HEK293 (cell line): ENCODE results near the gene ISM1.
A peak's percentile ranks its signal among the peaks of the same experiment; 100 is the strongest.

Experiments
- CTCF ChIA-PET: fragments of 350-600 bp; formaldehyde crosslinking; extraction: SDS; loops from one replicate; lab custom pipeline; 2021; ENCODE audit warnings: antibody characterized with exemption; lab: Yijun Ruan, JAX
- POLR2A ChIA-PET: fragments of 300-600 bp; formaldehyde crosslinking; extraction: SDS; loops from one replicate; lab custom pipeline; 2020; ENCODE audit warnings: antibody characterized with exemption, inconsistent platforms; lab: Yijun Ruan, JAX
- H3K27ac ChIP-seq: fragments of 200-500 bp; sonication (Bioruptor generic); 2 replicates; pipeline ENCODE4 v1.5.1; 2014; ENCODE audit warnings: low read depth, low read length, control low read depth, inconsistent platforms; ENCODE audit errors: extremely low read depth
- H3K36me3 ChIP-seq, 2 experiments: fragments of 200-500 bp in 1 of 2; sonication (Bioruptor generic) in 1 of 2; 1 replicate in 1 of 2; 2 replicates in 1 of 2; pipeline ENCODE4 v1.5.1; 2014 to 2017; ENCODE audit warnings: inconsistent platforms in 2 of 2, low read length in 2 of 2; ENCODE audit not compliant: control insufficient read depth in 2 of 2, insufficient read depth in 1 of 2
- H3K4me1 ChIP-seq: fragments of 200-500 bp; sonication (Bioruptor generic); 2 replicates; pipeline ENCODE4 v1.5.1; 2014; ENCODE audit warnings: mild to moderate bottlenecking, low read length, inconsistent platforms; ENCODE audit not compliant: control insufficient read depth, insufficient read depth
- H3K4me3 ChIP-seq: 2 replicates; pipeline ENCODE4 v1.5.1; 2011; ENCODE audit warnings: low read depth, mild to moderate bottlenecking, control low read depth, low read length, moderate library complexity
- H3K9me3 ChIP-seq: fragments of 200-500 bp; sonication (Bioruptor generic); 2 replicates; pipeline ENCODE4 v1.5.1; 2014; ENCODE audit warnings: low read depth, low read length, inconsistent platforms; ENCODE audit not compliant: control insufficient read depth, insufficient read depth
- CTCF ChIP-seq: fragments of 450-650 bp; formaldehyde crosslinking; IDR thresholded peaks from 2 replicates; pipeline ENCODE4 v1.5.1; 2016; ENCODE audit warnings: missing biosample characterization, missing genetic modification characterization
- EGR2 ChIP-seq: fragments of 450-650 bp; formaldehyde crosslinking; IDR thresholded peaks from 2 replicates; pipeline ENCODE4 v1.5.1; 2016; ENCODE audit warnings: low read depth, missing biosample characterization, missing genetic modification characterization
- KLF17 ChIP-seq: fragments of 450-650 bp; formaldehyde crosslinking; IDR thresholded peaks from 2 replicates; pipeline ENCODE4 v1.5.1; 2016; ENCODE audit warnings: missing biosample characterization, missing genetic modification characterization
- OVOL3 ChIP-seq: fragments of 450-650 bp; formaldehyde crosslinking; IDR thresholded peaks from 2 replicates; pipeline ENCODE4 v1.5.1; 2016; ENCODE audit warnings: missing biosample characterization, missing genetic modification characterization
- PATZ1 ChIP-seq: fragments of 450-650 bp; formaldehyde crosslinking; IDR thresholded peaks from 2 replicates; pipeline ENCODE4 v1.5.1; 2016; ENCODE audit warnings: missing biosample characterization, missing genetic modification characterization
- PRDM10 ChIP-seq: fragments of 450-650 bp; formaldehyde crosslinking; IDR thresholded peaks from 2 replicates; pipeline ENCODE4 v1.5.1; 2016; ENCODE audit warnings: missing biosample characterization, missing genetic modification characterization
- SP3 ChIP-seq: fragments of 450-650 bp; formaldehyde crosslinking; IDR thresholded peaks from 2 replicates; pipeline ENCODE4 v1.5.1; 2016; ENCODE audit warnings: missing biosample characterization, missing genetic modification characterization
- YY2 ChIP-seq: fragments of 450-650 bp; formaldehyde crosslinking; IDR thresholded peaks from 2 replicates; pipeline ENCODE4 v1.5.1; 2016; ENCODE audit warnings: missing biosample characterization, missing genetic modification characterization
- ZBTB6 ChIP-seq: fragments of 450-650 bp; formaldehyde crosslinking; IDR thresholded peaks from 2 replicates; pipeline ENCODE4 v1.5.1; 2017; ENCODE audit warnings: missing biosample characterization, missing genetic modification characterization
- ZFHX2 ChIP-seq: fragments of 450-650 bp; formaldehyde crosslinking; conservative IDR thresholded peaks from 2 replicates; pipeline ENCODE4 v1.5.1; 2016; ENCODE audit warnings: missing biosample characterization, missing genetic modification characterization
- ZFP3 ChIP-seq: fragments of 450-650 bp; formaldehyde crosslinking; IDR thresholded peaks from 2 replicates; pipeline ENCODE4 v1.5.1; 2016; ENCODE audit warnings: low read depth, missing biosample characterization, missing genetic modification characterization
- ZNF138 ChIP-seq: fragments of 450-650 bp; formaldehyde crosslinking; IDR thresholded peaks from 2 replicates; pipeline ENCODE4 v1.5.1; 2016; ENCODE audit warnings: missing biosample characterization, missing genetic modification characterization, borderline replicate concordance
- ZNF211 ChIP-seq: fragments of 450-650 bp; formaldehyde crosslinking; IDR thresholded peaks from 2 replicates; pipeline ENCODE4 v1.5.1; 2016; ENCODE audit warnings: low read depth, missing biosample characterization, missing genetic modification characterization
- ZNF266 ChIP-seq: fragments of 450-650 bp; formaldehyde crosslinking; IDR thresholded peaks from 2 replicates; pipeline ENCODE4 v1.5.1; 2016; ENCODE audit warnings: missing biosample characterization, missing genetic modification characterization, low read depth
- ZNF341 ChIP-seq: fragments of 450-650 bp; formaldehyde crosslinking; IDR thresholded peaks from 2 replicates; pipeline ENCODE4; 2016; ENCODE audit warnings: low read depth, missing biosample characterization, missing genetic modification characterization
- ZNF362 ChIP-seq: fragments of 450-650 bp; formaldehyde crosslinking; IDR thresholded peaks from 2 replicates; pipeline ENCODE4 v1.5.1; 2016; ENCODE audit warnings: missing biosample characterization, missing genetic modification characterization
- ZNF426 ChIP-seq: fragments of 450-650 bp; formaldehyde crosslinking; IDR thresholded peaks from 2 replicates; pipeline ENCODE4 v1.5.1; 2017; ENCODE audit warnings: missing biosample characterization, missing genetic modification characterization, mild to moderate bottlenecking, inconsistent platforms, moderate library complexity
- ZNF513 ChIP-seq: fragments of 450-650 bp; IDR thresholded peaks from 2 replicates; pipeline ENCODE4 v1.5.1; 2018; ENCODE audit warnings: missing biosample characterization, missing genetic modification characterization
- ZNF544 ChIP-seq: fragments of 450-650 bp; formaldehyde crosslinking; IDR thresholded peaks from 2 replicates; pipeline ENCODE4 v1.5.0; 2017; ENCODE audit warnings: missing biosample characterization, missing genetic modification characterization
- ZNF626 ChIP-seq: fragments of 450-650 bp; sonication (Bioruptor Pico); formaldehyde crosslinking; IDR thresholded peaks from 2 replicates; pipeline ENCODE4 v1.5.1; 2018; ENCODE audit warnings: missing biosample characterization, missing genetic modification characterization, inconsistent platforms
- ZNF639 ChIP-seq: fragments of 450-650 bp; formaldehyde crosslinking; IDR thresholded peaks from 2 replicates; pipeline ENCODE4 v1.5.1; 2016; ENCODE audit warnings: missing biosample characterization, missing genetic modification characterization
- ZNF670 ChIP-seq: fragments of 450-650 bp; formaldehyde crosslinking; IDR thresholded peaks from 2 replicates; pipeline ENCODE4 v1.5.1; 2016; ENCODE audit warnings: missing biosample characterization, missing genetic modification characterization, low read depth
- ZNF792 ChIP-seq: fragments of 450-650 bp; formaldehyde crosslinking; IDR thresholded peaks from 2 replicates; pipeline ENCODE4 v1.5.1; 2016; ENCODE audit warnings: missing biosample characterization, missing genetic modification characterization
- ZNF843 ChIP-seq: fragments of 450-650 bp; formaldehyde crosslinking; IDR thresholded peaks from 2 replicates; pipeline ENCODE4 v1.5.1; 2016; ENCODE audit warnings: missing biosample characterization, missing genetic modification characterization

ISM1 gene

GRCh38 chr20:13220904-13221297 lies at the start of gene ISM1:
Gene ISM1 (plus strand): TSS chr20:13221274. CDS start chr20:13221777, 503 bp downstream.
- 0 out of 2 replicates have a peak, but pooled peaks cover 2% of the 10 kb centered on the region for H3K4me1 ChIP-seq
- no peaks in the 10 kb centered on the region for H3K9me3 ChIP-seq
- H3K36me3 ChIP-seq: no peaks in the 10 kb centered on the region
- H3K27ac ChIP-seq: peak within 1 kb of the TSS; percentile 49; the same call in 1 of the 2 replicates
- POLR2A ChIA-PET: interaction anchor here (0.6 kb wide), 1 partner anchor 8 kb away, joined by 3 read pairs; no protein-coding TSS in a partner anchor
- H3K4me3 ChIP-seq: peak within 1 kb of the TSS; percentile 53
- CTCF ChIA-PET: interaction anchor here (1.0 kb wide), 1 partner anchor 8 kb away, joined by 3 read pairs; no protein-coding TSS in a partner anchor
- TF ChIP-seq ZNF843 (no peak), OVOL3 (no peak), ZNF211 (tag by site-specific recombination) (no peak), ZFHX2 (tag by site-specific recombination) (peak; percentile 51), PRDM10 (tag by site-specific recombination) (peak; percentile 90), ZNF792 (tag by site-specific recombination) (no peak), PATZ1 (tag by site-specific recombination) (0 out of 2 replicates have a peak, but pooled peaks have one; percentile 22), ZNF362 (tag by site-specific recombination) (no peak), ZNF544 (tag by site-specific recombination) (no peak), SP3 (tag by site-specific recombination) (peak; percentile 20; the same call in 1 of the 2 replicates), ZFP3 (tag by site-specific recombination) (no peak), KLF17 (tag by site-specific recombination) (no peak), ZNF513 (tag by site-specific recombination) (peak; percentile 62), ZNF426 (no peak), ZNF639 (tag by site-specific recombination) (no peak), CTCF (tag by site-specific recombination) (0 out of 2 replicates have a peak, but pooled peaks have one; percentile 1), ZNF138 (tag by site-specific recombination) (no peak), EGR2 (tag by site-specific recombination) (peak; percentile 24; the same call in 1 of the 2 replicates), ZNF266 (no peak), YY2 (tag by site-specific recombination) (no peak), ZNF670 (tag by site-specific recombination) (no peak), ZBTB6 (tag by site-specific recombination) (no peak), ZNF626 (tag by site-specific recombination) (no peak), ZNF341 (tag by site-specific recombination) (no peak)
